Breast epithelium (tissue), 4 donors: ENCODE data around the gene AOAH. TPM values are rescaled to one million over a fixed set of nuclear protein-coding genes. Genes with fewer than 3 reads are reported as not detected.
"Not testable (repeated sequence)": the region's sequence is repeated elsewhere in the genome, so short reads cannot be mapped to it uniquely, and the experiment has no call there.

Experiments
- DNase-seq, 2 donors: peaks; one replicate each; pipeline ENCODE4 v3.0.0-alpha.2; 2019; ENCODE audit warnings: low spot score in 2 of 2
- H3K27ac ChIP-seq, 2 donors: fragments of 200-600 bp; sonication (generic) in 1 of 2; one replicate each; pipeline ENCODE4 v1.5.1; 2016 to 2019; ENCODE audit warnings: mild to moderate bottlenecking in 1 of 2
- H3K27me3 ChIP-seq, 2 donors: fragments of 200-600 bp; sonication (generic) in 1 of 2; one replicate each; pipeline versions ENCODE4 v1.5.1 to v1.6.0; 2017 to 2019; ENCODE audit warnings: control low read depth in 1 of 2, mild to moderate bottlenecking in 1 of 2
- H3K36me3 ChIP-seq: fragments of 200-600 bp; one replicate; pipeline ENCODE4 v1.5.1; 2019
- H3K4me1 ChIP-seq, 2 donors: fragments of 200-600 bp; sonication (generic); one replicate each; pipeline ENCODE4 v1.5.1; 2016 to 2019; ENCODE audit warnings: control low read depth in 1 of 2
- H3K4me3 ChIP-seq, 3 donors: fragments of 200-600 bp; sonication (generic); 1 replicate in 2 of 3; 2 replicates in 1 of 3; pipeline ENCODE4 v1.5.1; 2016 to 2019; ENCODE audit warnings: mild to moderate bottlenecking in 3 of 3, moderate library complexity in 2 of 3
- H3K9me3 ChIP-seq, 2 donors: fragments of 200-600 bp; sonication (generic) in 1 of 2; one replicate each; pipeline ENCODE4 v1.5.1; 2016 to 2019; ENCODE audit warnings: control low read depth in 1 of 2
- POLR2A ChIP-seq: fragments of 450-650 bp; IDR thresholded peaks from one replicate; pipeline ENCODE4 v1.6.1; 2016; ENCODE audit warnings: antibody characterized with exemption, mild to moderate bottlenecking, moderate library complexity
- POLR2AphosphoS5 ChIP-seq, 3 donors: sonication (generic); formaldehyde crosslinking; IDR thresholded peaks; one replicate each; pipeline ENCODE4 v1.6.1; 2017; ENCODE audit warnings: antibody characterized with exemption in 3 of 3
- intact Hi-C: fragments of 100-400 bp; cut with DNase I; formaldehyde crosslinking; loops from one replicate; pipeline ENCODE4 v1.15.1; 2023; ENCODE audit warnings: low total_unique reads
- total RNA-seq, 3 donors: library from RNA; depleted of rRNA; stranded (reverse); fragments of >200 nt; gene quantifications; one replicate each; pipeline ENCODE4 v1.1.0, GENCODE V29; 2016
- TF ChIP-seq, protein P1 (sequence below), 3 donors: fragments of 450-650 bp; IDR thresholded peaks; one replicate each; pipeline ENCODE4 v1.5.1; 2016 to 2017; ENCODE audit warnings: antibody characterized with exemption in 3 of 3, mild to moderate bottlenecking in 3 of 3, moderate library complexity in 3 of 3

Gene AOAH
- total RNA-seq, 3 donors from 2014 or later: 4.6 to 13.3 (median 10.8) TPM

DNA sequence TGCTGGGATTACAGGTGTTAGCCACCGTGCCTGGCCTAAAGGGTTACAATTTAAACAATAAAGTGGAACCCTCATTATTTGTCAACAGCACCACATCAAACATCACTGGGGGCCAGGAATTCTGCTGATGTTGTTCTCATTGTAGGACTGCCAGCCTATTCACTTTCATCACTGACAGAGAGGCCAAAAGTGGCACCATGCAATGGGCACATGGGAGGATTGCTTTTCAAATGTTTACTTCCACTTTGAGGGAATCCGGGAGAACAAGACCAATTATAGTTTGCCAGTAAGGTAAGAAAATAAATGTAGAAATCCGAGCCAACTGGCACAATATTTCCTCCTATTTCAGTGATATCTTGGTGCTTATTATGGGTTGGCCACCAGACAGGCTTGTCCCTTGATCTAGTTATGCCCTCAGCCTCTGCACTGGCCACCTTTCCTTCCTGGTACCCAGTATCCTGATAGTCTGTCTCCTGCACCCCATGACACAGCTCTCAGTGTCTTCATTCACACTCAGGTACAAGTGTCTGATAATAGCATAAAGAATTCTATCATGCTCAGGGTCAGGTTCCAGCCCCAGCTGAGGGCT lies 252.1 kb downstream of the AOAH start:
- no peak for DNase-seq
- H3K4me3 ChIP-seq: no peak overlapping the region
- intact Hi-C loops: no loop called here
- no peaks in the 10 kb centered on the region for H3K27me3 ChIP-seq
- H3K27ac ChIP-seq: no peak overlapping the region
- TF ChIP-seq POLR2A (no peak), POLR2AphosphoS5 (IDR thresholded peaks at IDR 0.05) (no peak)
- TF ChIP-seq, protein P1, sequence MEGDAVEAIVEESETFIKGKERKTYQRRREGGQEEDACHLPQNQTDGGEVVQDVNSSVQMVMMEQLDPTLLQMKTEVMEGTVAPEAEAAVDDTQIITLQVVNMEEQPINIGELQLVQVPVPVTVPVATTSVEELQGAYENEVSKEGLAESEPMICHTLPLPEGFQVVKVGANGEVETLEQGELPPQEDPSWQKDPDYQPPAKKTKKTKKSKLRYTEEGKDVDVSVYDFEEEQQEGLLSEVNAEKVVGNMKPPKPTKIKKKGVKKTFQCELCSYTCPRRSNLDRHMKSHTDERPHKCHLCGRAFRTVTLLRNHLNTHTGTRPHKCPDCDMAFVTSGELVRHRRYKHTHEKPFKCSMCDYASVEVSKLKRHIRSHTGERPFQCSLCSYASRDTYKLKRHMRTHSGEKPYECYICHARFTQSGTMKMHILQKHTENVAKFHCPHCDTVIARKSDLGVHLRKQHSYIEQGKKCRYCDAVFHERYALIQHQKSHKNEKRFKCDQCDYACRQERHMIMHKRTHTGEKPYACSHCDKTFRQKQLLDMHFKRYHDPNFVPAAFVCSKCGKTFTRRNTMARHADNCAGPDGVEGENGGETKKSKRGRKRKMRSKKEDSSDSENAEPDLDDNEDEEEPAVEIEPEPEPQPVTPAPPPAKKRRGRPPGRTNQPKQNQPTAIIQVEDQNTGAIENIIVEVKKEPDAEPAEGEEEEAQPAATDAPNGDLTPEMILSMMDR (IDR thresholded peaks at IDR 0.05): no peak
- H3K9me3 ChIP-seq: no peaks in the 10 kb centered on the region
- no peaks in the 10 kb centered on the region for H3K36me3 ChIP-seq
- H3K4me1 ChIP-seq: no peaks in the 10 kb centered on the region

DNA sequence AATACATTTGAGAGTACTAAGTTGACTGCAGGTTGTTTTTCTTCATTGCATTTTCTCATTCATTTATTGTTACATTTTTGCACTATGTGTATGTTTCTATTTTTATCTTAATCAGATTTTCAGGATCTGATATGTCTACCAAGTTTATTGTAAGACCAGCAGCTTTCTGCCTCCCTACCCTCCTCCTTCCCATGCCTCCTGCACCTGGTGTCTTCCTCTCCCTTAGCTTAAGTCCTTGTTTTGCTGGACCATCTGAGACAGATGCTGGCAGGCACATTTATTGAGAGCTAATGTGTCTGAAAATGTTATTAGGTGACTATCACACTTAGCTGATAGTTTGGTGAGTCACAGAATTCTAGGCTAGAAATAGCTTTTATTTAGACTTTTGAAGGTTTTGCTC lies 255.1 kb downstream of the AOAH start:
- TF ChIP-seq POLR2AphosphoS5 (IDR thresholded peaks at IDR 0.05) (no peak), POLR2A (no peak)
- TF ChIP-seq, protein P1 (IDR thresholded peaks at IDR 0.05): no peak
- intact Hi-C loops: no loop called here
- Histone ChIP-seq H3K9me3 (no peaks in the 10 kb centered on the region), H3K27ac (no peak overlapping the region), H3K36me3 (no peaks in the 10 kb centered on the region), H3K4me3 (no peak overlapping the region), H3K4me1 (no peaks in the 10 kb centered on the region), H3K27me3 (no peaks in the 10 kb centered on the region)
- DNase-seq: no peak

DNA sequence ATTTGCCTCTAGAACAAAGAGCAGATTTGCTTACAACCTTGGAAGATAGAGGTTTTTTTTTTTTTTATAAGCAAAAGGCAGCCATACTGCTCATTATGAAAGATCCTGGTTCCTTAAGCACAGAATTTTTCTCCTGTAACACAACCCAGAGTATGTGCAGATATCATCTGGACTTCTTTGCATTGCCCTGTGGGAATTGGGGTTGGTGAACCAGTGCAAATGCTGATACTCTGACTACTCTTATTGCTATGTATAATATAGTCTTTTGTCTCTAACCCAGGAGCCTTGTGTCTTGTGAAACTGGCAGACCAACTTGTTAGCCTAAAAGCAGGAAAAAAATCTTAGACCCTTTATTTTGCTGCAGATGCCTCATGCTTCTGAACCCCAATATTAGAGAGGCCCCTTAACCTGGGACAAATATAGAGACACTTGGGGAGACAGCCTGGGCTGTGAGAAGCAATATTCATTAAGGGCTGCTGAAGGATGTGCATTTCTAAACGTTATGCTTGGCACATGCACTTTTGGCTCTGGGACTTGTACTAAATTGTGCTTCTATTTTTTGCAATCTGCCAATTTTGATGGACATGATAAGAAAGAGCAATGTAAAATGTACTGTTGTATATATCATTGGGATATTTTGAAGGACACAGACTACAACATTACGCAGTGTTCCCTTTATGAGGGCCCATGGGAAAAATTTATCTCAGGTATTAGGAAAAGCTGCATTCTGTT lies 255.8 kb downstream of the AOAH start:
- intact Hi-C loops: no loop called here
- no peak overlapping the region for H3K27ac ChIP-seq
- H3K4me1 ChIP-seq: no peaks in the 10 kb centered on the region
- TF ChIP-seq, protein P1 (IDR thresholded peaks at IDR 0.05): no peak
- TF ChIP-seq POLR2A (no peak), POLR2AphosphoS5 (IDR thresholded peaks at IDR 0.05) (no peak)
- no peaks in the 10 kb centered on the region for H3K27me3 ChIP-seq
- no peaks in the 10 kb centered on the region for H3K9me3 ChIP-seq
- H3K36me3 ChIP-seq: no peaks in the 10 kb centered on the region
- H3K4me3 ChIP-seq: no peak overlapping the region
- no peak for DNase-seq

DNA sequence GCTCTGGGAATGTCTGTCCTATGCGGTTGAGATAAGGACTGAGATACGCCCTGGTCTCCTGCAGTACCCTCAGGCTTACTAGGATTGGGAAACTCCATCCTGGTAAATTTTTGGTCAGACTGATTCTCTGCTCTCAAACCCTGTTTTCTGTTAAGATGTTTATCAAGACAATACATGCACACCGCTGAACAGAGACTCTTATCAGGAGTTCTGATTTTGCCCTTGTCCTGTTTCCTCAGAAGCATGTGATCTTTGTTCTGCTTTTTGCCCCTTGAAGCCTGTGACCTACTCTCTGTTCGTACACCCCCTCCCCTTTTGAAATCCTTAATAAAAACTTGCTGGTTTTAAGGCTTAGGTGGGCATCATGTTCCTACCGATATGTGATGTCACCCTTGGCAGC lies 258.3 kb downstream of the AOAH start:
- H3K4me1 ChIP-seq, H3K27ac ChIP-seq, intact Hi-C loops, H3K27me3 ChIP-seq, H3K4me3 ChIP-seq, DNase-seq, H3K9me3 ChIP-seq, H3K36me3 ChIP-seq: not testable (repeated sequence)

DNA sequence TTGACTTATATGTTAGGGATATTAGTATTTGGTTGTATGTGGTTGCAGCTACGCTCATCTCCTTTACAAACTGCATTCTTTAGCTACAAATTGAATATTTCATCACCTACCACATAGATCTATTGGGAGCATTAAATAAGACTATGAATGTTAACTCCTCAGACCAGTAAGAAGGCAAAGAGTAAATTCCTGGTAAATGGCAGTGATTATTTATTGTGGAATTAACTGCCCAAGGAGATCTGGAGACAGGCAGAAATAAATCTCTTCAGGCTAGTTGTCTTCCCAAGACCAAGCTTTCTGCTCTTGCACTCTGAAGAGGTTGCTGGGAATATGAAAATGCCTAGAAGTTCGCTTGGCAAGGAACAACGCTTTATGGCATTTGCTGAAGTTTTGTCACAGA lies 260.0 kb downstream of the AOAH start:
- Histone ChIP-seq H3K4me1 (no peaks in the 10 kb centered on the region), H3K27ac (no peak overlapping the region), H3K4me3 (no peak overlapping the region), H3K9me3 (no peaks in the 10 kb centered on the region), H3K27me3 (no peaks in the 10 kb centered on the region), H3K36me3 (no peaks in the 10 kb centered on the region)
- DNase-seq: no peak
- TF ChIP-seq, protein P1 (IDR thresholded peaks at IDR 0.05): no peak
- TF ChIP-seq POLR2AphosphoS5 (IDR thresholded peaks at IDR 0.05) (no peak), POLR2A (no peak)
- intact Hi-C loops: no loop called here
